Esophagus muscularis mucosa (tissue), 3 donors: ENCODE data around the gene CXCL5.

Experiments used
- CTCF ChIP-seq, 3 experiments: fragments of 200-600 bp in 2 of 3; fragments of 450-650 bp in 1 of 3; sonication (generic) in 2 of 3; IDR thresholded peaks; one replicate each; pipeline ENCODE4 v1.5.1; 2017 to 2019; ENCODE audit warnings: antibody characterized with exemption in 3 of 3, mild to moderate bottlenecking in 2 of 3, moderate library complexity in 1 of 3
- POLR2A ChIP-seq: fragments of 450-650 bp; IDR thresholded peaks from one replicate; pipeline ENCODE4 v1.6.1; 2017; ENCODE audit warnings: antibody characterized with exemption, moderate library complexity, mild to moderate bottlenecking, low read depth
- POLR2AphosphoS5 ChIP-seq, 2 donors: sonication (generic); formaldehyde crosslinking; IDR thresholded peaks; one replicate each; pipeline ENCODE4 v1.6.1; 2017; ENCODE audit warnings: antibody characterized with exemption in 2 of 2

GRCh38 chr4:74039315-74039763 is 40.9 kb upstream of the CXCL5 start:
- no peak for TF ChIP-seq CTCF (IDR thresholded peaks at IDR 0.05)
- TF ChIP-seq POLR2AphosphoS5 (IDR thresholded peaks at IDR 0.05) = no peak
- no peak for TF ChIP-seq POLR2A
